Measurements from ENCODE around the gene NUP54.
A peak's percentile ranks its signal among the peaks of the same experiment; 100 is the strongest.

NUP54 gene

GRCh38 chr4:76108467-76109181 lies 39.6 kb downstream of the NUP54 start:
- ChIA-PET POLR2A (no interaction called here), CTCF (no interaction called here)
- peak; percentile 38 for DNase-seq (ENCODE audit: extremely low spot score)
- TF ChIP-seq TARDBP (IDR thresholded peaks at IDR 0.05): no peak
- TF ChIP-seq ZNF384 (IDR thresholded peaks at IDR 0.05): peak; percentile 67; the same call in 1 of the 2 replicates

GRCh38 chr4:76106442-76106841 lies 41.8 kb downstream of the NUP54 start:
- TF ChIP-seq ZNF384 (IDR thresholded peaks at IDR 0.05) (no peak), ELF4 (IDR thresholded peaks at IDR 0.05) (no peak)
- CTCF ChIA-PET: no interaction called here
- POLR2A ChIA-PET: no interaction called here
- DNase-seq (ENCODE audit: extremely low spot score): no peak

- DNase-seq (ENCODE audit: extremely low spot score): no peak
- TF ChIP-seq CTBP1 (IDR thresholded peaks at IDR 0.05; ENCODE audit: borderline replicate concordance) (no peak), ELF4 (IDR thresholded peaks at IDR 0.05) (no peak), SP1 (IDR thresholded peaks at IDR 0.05) (no peak), HDGF (IDR thresholded peaks at IDR 0.05; ENCODE audit: borderline replicate concordance) (no peak)
- POLR2A ChIA-PET: no interaction called here
- CTCF ChIA-PET: interaction anchor here (0.6 to 0.8 kb wide), 2 partner anchors 10 to 110 kb away, joined by 3 to 8 read pairs; no protein-coding TSS in a partner anchor
Measured at GRCh38 chr4:76105652-76106051, 42.5 kb downstream of the NUP54 start.

GRCh38 chr4:76096076-76096475 lies 52.1 kb downstream of the NUP54 start:
- TF ChIP-seq NFRKB (IDR thresholded peaks at IDR 0.05) (no peak), ZNF384 (IDR thresholded peaks at IDR 0.05) (no peak), FOXK2 (IDR thresholded peaks at IDR 0.05) (no peak), SUZ12 (IDR thresholded peaks at IDR 0.05) (no peak)
- POLR2A ChIA-PET: no interaction called here
- no peak for DNase-seq (ENCODE audit: extremely low spot score)
- CTCF ChIA-PET: interaction anchor here (1.2 kb wide), 1 partner anchor 9 kb away, joined by 8 read pairs; no protein-coding TSS in a partner anchor

- POLR2A ChIA-PET: interaction anchor here (0.7 kb wide), 1 partner anchor 281 kb away, joined by 3 read pairs; no protein-coding TSS in a partner anchor
Measured at GRCh38 chr4:76095568-76095967, 52.6 kb downstream of the NUP54 start.

GRCh38 chr4:76091052-76091451 lies 57.1 kb downstream of the NUP54 start:
- no peak for TF ChIP-seq LEF1 (IDR thresholded peaks at IDR 0.05; ENCODE audit: borderline replicate concordance)
- no peak for TF ChIP-seq ZNF384 (IDR thresholded peaks at IDR 0.05)
- TF ChIP-seq FOXA1 (IDR thresholded peaks at IDR 0.05): no peak
- TF ChIP-seq SP1 (IDR thresholded peaks at IDR 0.05): no peak
- DNase-seq (ENCODE audit: extremely low spot score): no peak
- CTCF ChIA-PET: interaction anchor here (0.6 to 0.7 kb wide), 2 partner anchors 28 to 329 kb away, joined by 3 to 5 read pairs; no protein-coding TSS in a partner anchor
- POLR2A ChIA-PET: no interaction called here

More at GRCh38 chr4:76095568-76095967, 52.6 kb downstream of the NUP54 start:
- no peak for DNase-seq (ENCODE audit: extremely low spot score)
- CTCF ChIA-PET: interaction anchor here (1.2 kb wide), 1 partner anchor 10 kb away, joined by 8 read pairs; no protein-coding TSS in a partner anchor
- TF ChIP-seq SP1 (IDR thresholded peaks at IDR 0.05) (no peak), FOXM1 (IDR thresholded peaks at IDR 0.05; ENCODE audit: borderline replicate concordance) (no peak), PKNOX1 (IDR thresholded peaks at IDR 0.05) (no peak), SUZ12 (IDR thresholded peaks at IDR 0.05) (no peak), CTBP1 (IDR thresholded peaks at IDR 0.05; ENCODE audit: borderline replicate concordance) (no peak), TARDBP (IDR thresholded peaks at IDR 0.05) (no peak), ARNT (IDR thresholded peaks at IDR 0.05) (no peak), FOXA1 (IDR thresholded peaks at IDR 0.05) (no peak), ELF4 (IDR thresholded peaks at IDR 0.05) (no peak), LEF1 (IDR thresholded peaks at IDR 0.05; ENCODE audit: borderline replicate concordance) (no peak), L3MBTL2 (conservative IDR thresholded peaks at IDR 0.05) (no peak), FOXK2 (IDR thresholded peaks at IDR 0.05) (no peak), HDGF (IDR thresholded peaks at IDR 0.05; ENCODE audit: borderline replicate concordance) (no peak), ZNF384 (IDR thresholded peaks at IDR 0.05) (no peak), NFRKB (IDR thresholded peaks at IDR 0.05) (no peak)

- CTCF ChIA-PET: no interaction called here
- POLR2A ChIA-PET: no interaction called here
- TF ChIP-seq TARDBP (IDR thresholded peaks at IDR 0.05) (no peak), FOXA1 (IDR thresholded peaks at IDR 0.05) (no peak), SUZ12 (IDR thresholded peaks at IDR 0.05) (no peak), L3MBTL2 (conservative IDR thresholded peaks at IDR 0.05) (no peak), FOXM1 (IDR thresholded peaks at IDR 0.05; ENCODE audit: borderline replicate concordance) (no peak), PKNOX1 (IDR thresholded peaks at IDR 0.05) (no peak)
- no peak for DNase-seq (ENCODE audit: extremely low spot score)
Measured at GRCh38 chr4:76090241-76090691, 57.9 kb downstream of the NUP54 start.

GRCh38 chr4:76088719-76089118 lies 59.5 kb downstream of the NUP54 start:
- ChIA-PET POLR2A (no interaction called here), CTCF (interaction anchor here (0.6 kb wide), 1 partner anchor 79 kb away, joined by 3 read pairs; no protein-coding TSS in a partner anchor)
- TF ChIP-seq SP1 (IDR thresholded peaks at IDR 0.05) (no peak), L3MBTL2 (conservative IDR thresholded peaks at IDR 0.05) (no peak), CTBP1 (IDR thresholded peaks at IDR 0.05; ENCODE audit: borderline replicate concordance) (no peak), ZNF384 (IDR thresholded peaks at IDR 0.05) (no peak), NFRKB (IDR thresholded peaks at IDR 0.05) (no peak), ELF4 (IDR thresholded peaks at IDR 0.05) (no peak), ARNT (IDR thresholded peaks at IDR 0.05) (no peak), SUZ12 (IDR thresholded peaks at IDR 0.05) (no peak), FOXK2 (IDR thresholded peaks at IDR 0.05) (no peak), HDGF (IDR thresholded peaks at IDR 0.05; ENCODE audit: borderline replicate concordance) (no peak), TARDBP (IDR thresholded peaks at IDR 0.05) (no peak), FOXM1 (IDR thresholded peaks at IDR 0.05; ENCODE audit: borderline replicate concordance) (no peak), BHLHE40 (IDR thresholded peaks at IDR 0.05; ENCODE audit: borderline replicate concordance) (no peak), FOXA1 (IDR thresholded peaks at IDR 0.05) (no peak), PKNOX1 (IDR thresholded peaks at IDR 0.05) (no peak)
- DNase-seq (ENCODE audit: extremely low spot score): no peak
